GM12865 (cell line): ENCODE measurements around the gene TTC4.

Experiments
- DNase-seq: peaks from one replicate; pipeline ENCODE4 v3.0.0; 2010; ENCODE audit warnings: low read depth
- H3K4me3 ChIP-seq: 2 replicates; pipeline ENCODE4 v1.5.1; 2011; ENCODE audit warnings: mild to moderate bottlenecking, low read depth, low read length, control low read depth
- CTCF ChIP-seq: IDR thresholded peaks from 2 replicates; pipeline ENCODE4 v1.5.1; 2011; ENCODE audit warnings: low read length, control low read depth, low read depth, inconsistent platforms; ENCODE audit not compliant: insufficient read depth; ENCODE audit errors: missing control alignments

TTC4 gene

GRCh38 chr1:54724771-54725170, 9.1 kb downstream of the TTC4 start:
- H3K4me3 ChIP-seq = no peak overlapping the region
- no peak for TF ChIP-seq CTCF
- no peak for DNase-seq

- no peak overlapping the region for H3K4me3 ChIP-seq
- no peak for DNase-seq
Measured at GRCh38 chr1:54728027-54728426, 12.4 kb downstream of the TTC4 start.

GRCh38 chr1:54736685-54737084, 21.0 kb downstream of the TTC4 start:
- DNase-seq = no peak
- H3K4me3 ChIP-seq = no peak overlapping the region
- TF ChIP-seq CTCF = no peak

More at GRCh38 chr1:54728027-54728426, 12.4 kb downstream of the TTC4 start:
- TF ChIP-seq CTCF = no peak

GRCh38 chr1:54738244-54738643, 22.6 kb downstream of the TTC4 start:
- H3K4me3 ChIP-seq = no peak overlapping the region
- TF ChIP-seq CTCF = no peak
- no peak for DNase-seq

GRCh38 chr1:54741531-54741930, 25.9 kb downstream of the TTC4 start:
- H3K4me3 ChIP-seq = no peak overlapping the region
- TF ChIP-seq CTCF = no peak
- DNase-seq = no peak

- no peak for DNase-seq
- TF ChIP-seq CTCF = no peak
- H3K4me3 ChIP-seq = no peak overlapping the region
Measured at GRCh38 chr1:54742282-54742681, 26.6 kb downstream of the TTC4 start.

- no peak for DNase-seq
- no peak overlapping the region for H3K4me3 ChIP-seq
- no peak for TF ChIP-seq CTCF
Measured at GRCh38 chr1:54743416-54744226, 28.0 kb downstream of the TTC4 start.
